ENCODE data around the gene PLCD1. TPM values are rescaled to one million over a fixed set of nuclear protein-coding genes. Genes with fewer than 3 reads are reported as not detected.

Gene PLCD1
- total RNA-seq, 6 donors from 2014 or later: 20.8 to 80.1 (median 36.1) TPM

- WGBS, 2 donors: 30 to 74% methylated on average over 1 of the region's 1 CpG
- ATAC-seq (ENCODE audit: low FRiP score in 2 of 2) (no peak), DNase-seq (no peak)
- TF ChIP-seq, protein P1, sequence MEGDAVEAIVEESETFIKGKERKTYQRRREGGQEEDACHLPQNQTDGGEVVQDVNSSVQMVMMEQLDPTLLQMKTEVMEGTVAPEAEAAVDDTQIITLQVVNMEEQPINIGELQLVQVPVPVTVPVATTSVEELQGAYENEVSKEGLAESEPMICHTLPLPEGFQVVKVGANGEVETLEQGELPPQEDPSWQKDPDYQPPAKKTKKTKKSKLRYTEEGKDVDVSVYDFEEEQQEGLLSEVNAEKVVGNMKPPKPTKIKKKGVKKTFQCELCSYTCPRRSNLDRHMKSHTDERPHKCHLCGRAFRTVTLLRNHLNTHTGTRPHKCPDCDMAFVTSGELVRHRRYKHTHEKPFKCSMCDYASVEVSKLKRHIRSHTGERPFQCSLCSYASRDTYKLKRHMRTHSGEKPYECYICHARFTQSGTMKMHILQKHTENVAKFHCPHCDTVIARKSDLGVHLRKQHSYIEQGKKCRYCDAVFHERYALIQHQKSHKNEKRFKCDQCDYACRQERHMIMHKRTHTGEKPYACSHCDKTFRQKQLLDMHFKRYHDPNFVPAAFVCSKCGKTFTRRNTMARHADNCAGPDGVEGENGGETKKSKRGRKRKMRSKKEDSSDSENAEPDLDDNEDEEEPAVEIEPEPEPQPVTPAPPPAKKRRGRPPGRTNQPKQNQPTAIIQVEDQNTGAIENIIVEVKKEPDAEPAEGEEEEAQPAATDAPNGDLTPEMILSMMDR (IDR thresholded peaks at IDR 0.05): no peak
- no peak for TF ChIP-seq POLR2AphosphoS5 (IDR thresholded peaks at IDR 0.05)
- TF ChIP-seq EP300 (IDR thresholded peaks at IDR 0.05): no peak
- no peak for TF ChIP-seq POLR2A (IDR thresholded peaks at IDR 0.05)
- peaks cover 0 to 26% (median 10%) of the 10 kb centered on the region in 4 donors for H3K36me3 ChIP-seq
- H3K9me3 ChIP-seq: no peaks in the 10 kb centered on the region
- H3K27me3 ChIP-seq: no peaks in the 10 kb centered on the region
- H3K4me3 ChIP-seq: no peak overlapping the region
- H3K4me1 ChIP-seq: peaks cover 10 to 25% (median 15%) of the 10 kb centered on the region in 4 donors
- no peak overlapping the region for H3K27ac ChIP-seq
Measured at GRCh38 chr3:37982331-37982730, 47.1 kb downstream of the PLCD1 start.

GRCh38 chr3:37981348-37981664 is 48.1 kb downstream of the PLCD1 start:
- H3K4me3 ChIP-seq: no peak overlapping the region
- H3K9me3 ChIP-seq: no peaks in the 10 kb centered on the region
- TF ChIP-seq POLR2A (IDR thresholded peaks at IDR 0.05) (no peak), POLR2AphosphoS5 (IDR thresholded peaks at IDR 0.05) (no peak), EP300 (IDR thresholded peaks at IDR 0.05) (no peak)
- TF ChIP-seq, protein P1 (IDR thresholded peaks at IDR 0.05): no peak
- DNase-seq: no peak
- H3K27me3 ChIP-seq: no peaks in the 10 kb centered on the region
- H3K36me3 ChIP-seq: peaks cover 5 to 34% (median 13%) of the 10 kb centered on the region in 4 donors
- 92 to 93% methylated on average over 2 of the region's 2 CpGs for WGBS, 2 donors
- ATAC-seq (ENCODE audit: low FRiP score in 2 of 2): no peak
- H3K4me1 ChIP-seq: peaks cover 5 to 18% (median 7%) of the 10 kb centered on the region in 4 donors
- no peak overlapping the region for H3K27ac ChIP-seq

DNA sequence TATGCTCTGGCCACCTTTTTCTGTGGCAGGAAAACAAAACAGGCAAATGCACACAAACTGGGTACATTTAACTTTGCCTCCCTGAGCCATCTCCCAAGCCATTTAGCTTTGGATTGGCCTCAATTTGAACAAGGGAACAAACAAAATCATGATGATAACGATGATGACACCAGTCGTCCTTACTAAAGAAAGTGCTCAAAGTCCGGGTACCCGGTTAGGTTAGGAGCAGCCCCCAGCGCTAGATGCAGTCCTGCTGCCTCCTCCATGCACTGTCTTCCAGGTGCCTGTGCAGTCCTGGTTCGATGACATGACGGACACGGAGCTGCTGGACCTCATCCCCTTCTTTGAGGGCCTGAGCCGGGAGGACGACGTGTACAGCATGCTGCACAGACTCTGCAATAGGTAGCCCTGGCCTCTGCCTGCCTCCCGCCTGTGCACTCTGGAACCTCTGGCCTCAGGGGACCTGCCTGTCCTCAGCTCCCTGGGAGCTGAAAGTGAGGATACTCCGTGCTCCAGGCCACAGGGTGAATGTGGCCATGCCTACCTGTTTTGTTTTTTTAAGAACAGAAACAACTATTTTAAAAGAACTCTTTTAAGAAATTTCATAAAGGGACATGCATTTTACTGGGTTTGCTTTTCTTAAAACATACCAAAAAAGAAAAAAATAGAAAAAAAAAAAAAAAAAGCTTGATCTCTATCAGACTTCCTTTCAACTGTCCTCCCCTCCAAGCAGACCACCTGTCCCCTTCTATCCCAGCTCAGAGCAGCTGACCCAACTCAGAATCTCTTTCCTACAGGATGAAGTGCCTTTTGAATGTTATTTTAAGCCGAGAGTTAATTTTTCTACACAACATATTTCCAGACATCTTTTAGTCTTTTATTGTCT is 48.7 kb downstream of the PLCD1 start:
- Histone ChIP-seq H3K27me3 (no peaks in the 10 kb centered on the region), H3K4me3 (no peak overlapping the region), H3K27ac (peak overlapping the region in 2 of 4 donors; percentile 1 to 7), H3K9me3 (no peaks in the 10 kb centered on the region), H3K4me1 (peaks cover 0 to 12% (median 1%) of the 10 kb centered on the region in 4 donors), H3K36me3 (peaks cover 5 to 40% (median 18%) of the 10 kb centered on the region in 4 donors)
- no peak for DNase-seq
- no peak for ATAC-seq (ENCODE audit: low FRiP score in 2 of 2)
- TF ChIP-seq, protein P1 (IDR thresholded peaks at IDR 0.05): no peak
- TF ChIP-seq POLR2AphosphoS5 (IDR thresholded peaks at IDR 0.05): no peak
- WGBS, 2 donors: 81 to 87% methylated on average over 8 to 14 of the region's 14 CpGs

DNA sequence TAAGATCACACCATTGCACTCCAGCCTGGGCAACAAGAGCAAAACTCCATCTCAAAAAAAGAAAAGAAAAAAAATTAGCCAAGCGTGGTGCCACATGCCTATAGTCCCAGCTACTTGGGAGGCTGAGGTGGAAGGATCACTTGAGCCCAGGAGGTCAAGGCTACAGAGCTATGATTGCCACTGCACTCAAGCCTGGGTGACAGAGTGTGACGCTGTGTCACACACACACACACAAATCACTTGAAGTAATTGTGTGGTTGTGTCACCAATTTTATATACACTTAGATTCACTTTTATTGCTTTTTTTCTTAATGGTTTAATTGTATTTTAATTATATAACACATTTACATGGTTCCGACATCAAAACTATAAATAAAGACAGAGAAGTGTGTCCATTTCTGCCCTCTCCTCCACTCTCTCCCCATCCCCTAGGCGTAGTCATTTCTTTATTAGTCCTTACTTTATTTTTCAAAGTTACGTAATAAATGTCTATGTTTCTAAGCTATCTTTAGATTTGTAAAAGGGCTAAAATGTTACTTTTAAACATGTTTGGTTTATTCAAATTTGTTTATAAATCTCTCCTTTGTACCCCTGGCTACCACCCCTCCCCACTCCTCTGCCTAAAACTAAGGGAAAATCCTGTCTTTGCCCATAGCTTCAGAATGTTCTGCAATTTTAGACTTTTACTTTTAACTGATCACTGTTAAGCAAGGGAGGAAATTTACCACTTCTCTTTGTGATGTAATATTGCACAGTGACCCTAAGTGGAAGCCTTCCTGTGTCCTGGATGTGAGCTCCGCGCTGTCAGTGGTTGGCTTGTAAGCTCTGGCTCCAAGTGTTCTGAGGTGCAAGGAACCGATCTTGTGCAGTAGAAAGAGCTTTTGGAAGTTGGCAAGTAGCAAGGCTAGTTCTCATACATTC is 49.6 kb downstream of the PLCD1 start:
- Histone ChIP-seq H3K4me1 (peaks cover 0 to 6% (median 0%) of the 10 kb centered on the region in 4 donors), H3K27me3 (no peaks in the 10 kb centered on the region), H3K9me3 (no peaks in the 10 kb centered on the region), H3K36me3 (peaks cover 5 to 42% (median 21%) of the 10 kb centered on the region in 4 donors), H3K27ac (peak overlapping the region in 1 of 4 donors; percentile 7), H3K4me3 (no peak overlapping the region)
- DNase-seq: no peak
- ATAC-seq (ENCODE audit: low FRiP score in 2 of 2): peak; percentile 38 to 63
- 78 to 83% methylated on average over 8 of the region's 8 CpGs for WGBS, 2 donors
- TF ChIP-seq EP300 (IDR thresholded peaks at IDR 0.05) (peak in 1 of 4 donors; percentile 22), POLR2A (IDR thresholded peaks at IDR 0.05) (no peak)
